Measurements from ENCODE around the gene PDE4D.

- TF ChIP-seq EZH2phosphoT487 (IDR thresholded peaks at IDR 0.05; ENCODE audit: borderline replicate concordance, low read length) (no peak), CTCF (conservative IDR thresholded peaks at IDR 0.05; ENCODE audit: low read depth, low read length) (no peak)
Measured at GRCh38 chr5:59320420-59320819, 573.1 kb downstream of the PDE4D start.
